NCI-H1930 (cell line): ENCODE measurements around the gene HOXB1.
"Not testable (repeated sequence)": the region's sequence is repeated elsewhere in the genome, so short reads cannot be mapped to it uniquely, and the experiment has no call there.

Source experiments
- DNase-seq, 2 experiments: peaks; one replicate each; lab custom pipeline; 2025; lab: John Stamatoyannopoulos, UW

Gene HOXB1

GRCh38 chr17:48519427-48519826 is 11.4 kb downstream of the HOXB1 start:
- no peak for DNase-seq

- DNase-seq = no peak
Measured at GRCh38 chr17:48517478-48517877, 13.3 kb downstream of the HOXB1 start.

- DNase-seq = no peak
Measured at GRCh38 chr17:48515925-48516900, 14.6 kb downstream of the HOXB1 start.

GRCh38 chr17:48514477-48514876 is 16.3 kb downstream of the HOXB1 start:
- DNase-seq = no peak

- DNase-seq = no peak
Measured at GRCh38 chr17:48513666-48514455, 16.9 kb downstream of the HOXB1 start.

GRCh38 chr17:48513097-48513496 is 17.7 kb downstream of the HOXB1 start:
- no peak for DNase-seq

- DNase-seq = no peak
Measured at GRCh38 chr17:48510761-48511604, 19.8 kb downstream of the HOXB1 start.

GRCh38 chr17:48510381-48510760 is 20.4 kb downstream of the HOXB1 start:
- no peak for DNase-seq

- not testable (repeated sequence) for DNase-seq
Measured at GRCh38 chr17:48509708-48510107, 21.1 kb downstream of the HOXB1 start.

- DNase-seq = no peak
Measured at GRCh38 chr17:48506246-48506645, 24.6 kb downstream of the HOXB1 start.

- DNase-seq = peak; percentile 20 to 51
Measured at GRCh38 chr17:48505788-48506187, 25.0 kb downstream of the HOXB1 start.

- DNase-seq = no peak
Measured at GRCh38 chr17:48504953-48505352, 25.9 kb downstream of the HOXB1 start.

- DNase-seq = no peak
Measured at GRCh38 chr17:48503747-48504146, 27.1 kb downstream of the HOXB1 start.

GRCh38 chr17:48502901-48503300 is 27.9 kb downstream of the HOXB1 start:
- no peak for DNase-seq

- DNase-seq = no peak
Measured at GRCh38 chr17:48502312-48502711, 28.5 kb downstream of the HOXB1 start.

GRCh38 chr17:48500435-48501426 is 30.1 kb downstream of the HOXB1 start:
- no peak for DNase-seq

GRCh38 chr17:48499735-48500434 is 30.9 kb downstream of the HOXB1 start:
- no peak for DNase-seq

GRCh38 chr17:48499248-48499647 is 31.6 kb downstream of the HOXB1 start:
- no peak for DNase-seq

GRCh38 chr17:48498164-48498850 is 32.5 kb downstream of the HOXB1 start:
- no peak for DNase-seq

GRCh38 chr17:48497103-48497502 is 33.7 kb downstream of the HOXB1 start:
- DNase-seq = no peak
